Stimulated activated CD4-positive, alpha-beta T cell treated with anti-CD3 and anti-CD28 coated beads, Interleukin-4, amount 100 ng/mL, for 24 hours (primary cell): Measurements from ENCODE around the gene MKRN1.
A peak's percentile ranks its signal among the peaks of the same experiment; 100 is the strongest.

Experiments
- DNase-seq: peaks from one replicate; pipeline ENCODE4 v3.0.0-alpha.2; 2020

The MKRN1 gene

DNA sequence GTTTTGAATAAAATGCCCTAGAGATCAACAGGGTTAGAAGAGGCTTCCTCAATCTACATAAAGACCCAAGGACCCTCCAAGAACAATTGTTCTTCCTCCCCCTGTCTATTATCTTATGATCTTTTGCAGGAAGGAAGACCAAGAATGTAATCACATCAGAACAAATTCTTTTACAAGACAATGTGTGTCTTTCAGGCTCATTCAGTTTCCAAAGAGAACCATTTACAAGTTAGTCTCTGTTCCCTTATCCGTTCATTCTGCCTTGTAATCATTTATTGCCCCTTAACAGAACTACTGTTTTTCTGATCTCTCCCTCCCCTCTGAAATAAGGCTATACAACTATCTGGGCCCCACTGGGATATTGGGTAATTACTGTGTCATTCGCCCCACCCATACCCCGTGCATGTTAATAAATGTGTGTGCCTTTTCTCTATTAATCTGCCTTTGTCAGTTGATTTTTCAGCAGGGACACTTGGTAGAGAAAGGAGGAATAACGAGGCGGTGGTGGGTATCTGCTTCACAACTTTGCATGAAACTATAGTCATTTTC is 5.7 kb upstream of the MKRN1 start:
- no peak for DNase-seq

DNA sequence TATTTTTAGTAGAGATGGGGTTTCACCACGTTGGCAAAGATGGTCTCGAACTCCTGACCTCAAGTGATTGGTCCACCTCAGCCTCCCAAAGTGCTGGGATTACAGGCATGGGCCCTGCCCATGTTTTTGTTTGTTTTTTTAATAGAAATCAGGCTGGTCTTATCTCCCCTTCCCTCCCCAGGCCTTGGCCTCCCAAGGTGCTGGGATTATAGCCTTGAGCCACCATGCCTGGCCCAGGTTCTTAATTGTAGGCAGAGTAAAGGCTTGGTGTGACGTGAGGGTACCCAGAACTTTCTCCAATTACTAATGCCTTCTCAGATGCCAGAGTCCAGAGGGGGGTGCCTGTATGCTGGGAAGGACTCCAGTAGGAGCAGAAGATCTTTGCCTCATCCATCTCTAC is 5.2 kb upstream of the MKRN1 start:
- DNase-seq: no peak

DNA sequence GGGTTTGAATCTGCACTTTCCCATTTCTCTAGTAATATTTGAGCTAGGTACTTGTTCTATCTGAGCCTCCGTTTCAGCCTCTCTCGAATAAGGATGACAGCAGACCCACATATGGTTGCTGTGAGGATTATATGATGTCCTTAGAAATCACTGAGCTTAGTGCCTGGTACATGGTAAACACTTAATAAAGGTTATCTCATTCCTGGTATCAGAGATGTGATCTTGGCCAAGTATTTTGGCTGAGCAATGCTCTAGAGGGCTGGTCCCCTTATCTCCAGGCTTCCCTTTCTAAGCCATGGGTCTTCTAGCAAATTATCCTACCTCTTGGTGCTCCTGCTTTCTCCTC is 407 bp upstream of the MKRN1 start:
- no peak for DNase-seq

DNA sequence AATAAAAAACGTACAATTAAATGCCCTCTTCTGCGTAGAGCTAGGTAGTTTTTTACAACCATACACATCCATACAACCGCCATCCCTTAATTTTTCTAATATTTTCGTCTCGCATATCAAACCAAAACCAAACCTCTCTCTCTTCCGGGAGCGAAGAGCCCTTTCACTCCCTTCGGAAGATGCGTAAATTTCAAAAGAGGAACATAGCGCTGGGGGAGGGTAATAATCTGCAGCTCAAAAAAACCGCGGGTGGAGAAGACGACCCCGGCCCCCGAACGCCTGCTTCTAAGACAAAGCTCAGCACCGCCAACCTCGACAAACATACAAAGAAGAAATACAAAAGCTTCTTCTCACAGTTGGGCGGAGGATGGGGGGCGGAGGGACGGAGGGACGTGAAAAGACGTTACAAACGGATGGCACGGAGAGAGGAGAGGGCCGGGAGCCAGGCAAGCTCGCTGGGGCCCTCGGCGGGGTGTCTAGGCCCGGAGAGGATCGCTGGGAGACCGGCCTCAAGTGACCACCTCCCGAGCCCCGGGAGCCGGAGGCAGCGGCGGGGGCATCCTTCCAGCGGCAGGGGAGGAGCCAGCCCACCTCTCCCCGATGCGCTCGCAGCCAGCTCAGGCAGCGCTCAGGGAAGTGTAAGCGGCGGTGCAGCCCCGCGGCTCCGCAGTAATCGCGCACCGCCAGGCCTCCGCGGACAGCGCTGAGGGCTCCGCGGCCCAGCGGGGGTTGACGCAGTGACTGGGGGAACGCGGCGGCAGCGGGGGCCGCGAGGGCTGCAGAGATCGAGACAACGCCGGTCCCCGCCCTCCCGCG is 851 bp downstream of the MKRN1 start:
- DNase-seq: peak; percentile 34

DNA sequence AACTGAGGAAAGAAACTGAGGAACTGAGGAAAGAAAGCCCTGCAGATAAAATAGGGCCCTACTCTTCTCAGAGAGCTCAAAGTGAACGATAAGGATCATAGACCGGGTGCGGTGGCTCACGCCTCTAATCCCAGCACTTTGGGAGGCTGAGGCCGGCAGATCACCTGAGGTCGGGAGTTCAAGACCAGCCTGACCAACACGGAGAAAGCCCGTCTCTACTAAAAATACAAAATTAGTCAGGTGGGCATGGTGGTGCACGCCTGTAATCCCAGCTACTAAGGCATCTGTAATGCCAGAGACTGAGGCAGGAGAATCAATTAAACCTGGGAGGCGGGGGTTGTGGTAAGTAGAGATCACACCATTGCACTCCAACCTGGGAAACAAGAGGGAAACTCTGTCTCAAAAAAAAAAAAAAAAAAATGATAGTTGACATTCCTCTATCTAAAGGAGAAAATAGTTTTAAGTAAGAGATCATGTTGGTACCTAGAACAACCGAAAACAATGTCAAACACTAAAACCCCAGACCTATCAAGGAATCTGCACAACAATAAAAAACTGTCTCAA is 2.5 kb downstream of the MKRN1 start:
- DNase-seq: no peak

DNA sequence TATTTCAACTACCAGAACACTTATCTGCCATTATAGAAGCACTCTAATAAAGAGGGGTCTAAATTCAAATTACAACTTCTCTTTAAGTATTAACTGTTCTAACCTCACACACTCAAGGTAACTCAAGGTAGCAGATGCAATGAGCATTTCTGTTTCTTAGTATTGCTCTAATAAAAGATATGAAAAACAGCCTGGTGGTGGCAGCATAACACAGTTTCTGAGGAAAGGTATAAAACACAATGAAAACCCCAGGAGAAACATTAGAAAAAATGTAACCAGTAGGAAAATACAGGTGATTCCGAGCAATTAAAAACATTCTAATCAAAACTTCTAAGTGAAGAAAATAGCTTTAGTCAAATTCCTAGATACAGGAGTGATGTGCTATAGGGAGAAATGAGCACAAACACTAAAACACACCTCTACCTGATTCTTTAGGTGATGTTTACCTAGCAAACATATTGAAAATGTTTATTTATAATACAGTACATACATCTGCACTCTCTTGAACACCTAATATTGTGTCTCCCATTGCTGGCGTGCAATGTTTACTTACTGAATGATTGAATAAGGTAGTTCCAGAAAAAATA is 3.5 kb downstream of the MKRN1 start:
- DNase-seq: peak; percentile 57

DNA sequence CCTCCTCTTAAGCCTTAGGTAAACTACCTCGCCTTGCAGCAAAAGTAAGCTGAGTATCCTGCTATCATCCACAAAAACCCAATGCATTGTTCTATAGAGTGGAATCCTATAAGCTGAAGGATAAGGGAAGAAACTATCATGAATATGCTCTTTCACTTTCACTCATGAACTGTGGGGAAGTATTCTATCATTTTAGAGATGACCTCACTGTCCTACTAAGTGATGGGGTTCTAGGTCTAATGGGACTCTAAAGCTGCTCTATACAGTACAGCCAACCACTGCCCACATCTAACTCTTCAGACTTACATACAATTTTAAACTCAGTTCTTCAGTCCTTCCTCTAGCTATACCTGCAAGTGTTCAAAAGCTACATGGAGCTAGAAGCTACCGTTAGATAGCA is 16.2 kb downstream of the MKRN1 start:
- DNase-seq: no peak

DNA sequence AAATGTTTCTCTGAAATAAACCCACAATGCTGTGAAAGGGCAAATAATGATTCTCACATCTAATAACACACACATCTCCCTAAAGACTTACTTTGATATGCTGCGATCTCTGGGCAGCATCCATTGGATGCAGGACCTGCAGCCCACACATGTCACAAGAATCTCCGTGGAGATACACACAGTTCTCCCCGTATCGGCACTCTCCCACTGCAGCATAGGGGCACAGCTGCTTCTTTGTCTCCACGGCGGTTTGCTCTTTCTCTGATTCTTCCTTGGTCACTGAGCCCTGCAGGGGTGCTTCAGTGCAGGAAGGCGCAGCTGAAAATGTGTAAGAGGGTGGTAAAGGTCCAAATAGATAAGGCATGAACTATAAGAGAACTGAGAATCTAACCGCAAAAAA is 20.4 kb downstream of the MKRN1 start:
- DNase-seq: no peak

DNA sequence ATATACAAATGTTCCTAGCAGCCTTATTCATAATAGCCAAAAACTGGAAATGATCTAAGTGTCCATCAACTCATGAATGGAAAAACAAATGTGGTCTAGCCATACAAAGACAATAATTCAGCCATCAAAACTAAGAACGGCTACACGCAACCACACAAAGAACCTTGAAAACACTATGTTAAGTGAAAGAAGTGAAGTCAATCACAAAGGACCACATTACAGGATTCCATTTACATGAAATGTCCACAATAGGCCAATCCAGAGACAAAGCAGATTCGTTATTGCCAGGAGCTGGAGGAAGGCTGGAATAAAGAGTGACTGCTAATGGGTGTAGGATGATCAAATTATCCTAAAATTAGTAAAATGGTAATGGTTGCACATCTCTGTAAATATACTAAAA is 21.1 kb downstream of the MKRN1 start:
- DNase-seq: no peak

DNA sequence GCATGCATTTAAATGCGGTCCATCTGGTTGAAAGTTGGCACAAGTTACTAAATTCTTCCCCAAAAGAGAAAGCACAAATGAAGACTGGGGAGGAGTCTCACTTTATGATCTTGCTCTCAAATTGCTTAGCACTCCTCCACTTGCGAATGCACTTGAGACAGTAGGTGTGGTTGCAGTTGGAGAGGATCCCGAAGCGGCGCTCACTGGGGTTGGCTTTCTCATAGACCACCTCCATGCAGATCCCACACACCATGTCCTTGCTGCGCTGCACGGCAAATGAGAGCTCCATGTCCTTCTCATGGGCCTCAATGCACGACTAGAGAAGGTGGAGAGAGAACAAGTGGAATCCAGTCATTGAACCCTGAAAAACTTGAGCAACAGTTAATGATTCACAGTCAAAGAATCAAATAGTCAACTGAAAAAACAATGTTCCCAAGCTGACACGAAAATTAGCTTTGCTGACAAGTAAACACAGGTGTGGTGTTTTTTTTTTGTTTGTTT is 22.7 kb downstream of the MKRN1 start:
- DNase-seq: no peak

DNA sequence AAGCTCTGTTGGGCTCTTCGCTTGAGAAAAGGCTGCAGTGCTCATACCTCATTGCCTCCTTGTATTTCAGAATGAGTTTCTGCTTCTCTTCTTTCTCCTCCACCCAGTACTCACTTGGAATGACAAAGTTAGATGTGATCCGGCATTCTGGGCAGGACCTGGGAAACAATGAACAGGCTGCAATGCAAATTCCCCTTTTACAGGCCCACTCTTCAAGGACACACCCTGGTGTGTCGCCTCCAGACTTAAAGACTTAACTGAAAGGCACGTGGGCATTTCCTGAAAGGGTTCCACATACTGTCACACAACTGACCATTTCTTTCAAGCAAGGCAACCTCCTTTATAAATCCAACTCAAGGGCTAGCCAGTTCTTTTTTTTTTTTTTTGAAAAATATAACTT is 23.6 kb downstream of the MKRN1 start:
- DNase-seq: no peak

DNA sequence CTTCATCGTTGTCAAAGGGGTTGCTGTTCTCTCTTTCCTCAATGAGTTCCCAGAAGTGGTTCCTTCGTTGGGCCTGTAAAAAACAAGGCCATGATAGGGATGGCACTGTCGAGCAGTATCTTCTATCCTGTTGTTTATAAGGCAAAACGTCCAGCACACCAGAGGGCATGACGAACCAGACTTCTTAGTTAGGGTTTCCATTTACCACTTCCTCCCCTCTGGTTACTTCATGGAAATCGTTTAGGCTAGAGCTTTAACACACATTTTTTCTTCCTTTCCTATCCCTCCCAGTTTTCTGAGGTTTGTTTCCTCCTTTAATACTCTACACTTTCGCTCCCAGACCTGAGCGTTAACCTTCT is 24.7 kb downstream of the MKRN1 start:
- DNase-seq: no peak

DNA sequence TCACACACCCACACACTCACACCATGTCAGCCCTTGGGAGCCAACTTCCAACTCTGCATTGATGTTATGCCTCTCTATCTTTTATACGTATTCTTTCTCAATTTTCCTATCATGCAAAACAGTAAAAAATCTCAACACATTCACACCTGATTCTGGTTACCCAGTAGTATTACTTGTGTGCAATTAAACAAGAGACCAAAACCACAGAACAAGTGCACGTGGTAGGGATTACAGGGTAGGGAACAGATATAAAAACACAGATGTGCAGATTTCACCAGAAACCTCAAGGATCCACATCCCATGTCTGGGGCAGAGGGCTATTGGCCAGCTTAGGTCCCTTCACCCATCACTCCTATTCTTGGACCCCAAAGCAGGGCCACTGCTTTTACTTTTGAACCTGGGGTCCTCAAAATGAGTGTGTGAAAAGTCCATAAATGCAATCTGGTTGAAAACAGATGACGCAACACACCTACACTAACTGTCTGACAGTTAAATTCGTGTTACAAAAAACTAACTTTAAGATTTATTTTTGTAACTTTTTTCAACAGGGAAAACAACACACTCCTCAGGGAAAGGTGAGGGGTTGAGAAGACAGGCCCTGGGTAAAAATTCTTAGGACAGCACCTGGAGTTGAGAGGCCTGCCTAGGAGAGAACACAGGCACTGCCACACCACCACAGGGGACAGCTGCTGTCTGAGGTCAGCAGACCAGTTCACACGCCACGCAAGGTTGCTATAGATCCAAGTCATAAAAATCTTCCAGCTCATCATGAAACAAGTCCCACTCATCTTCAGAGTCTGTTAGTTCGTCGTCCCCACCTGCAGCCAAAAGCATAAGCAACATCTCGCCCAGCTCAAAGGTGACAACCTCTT is 25.3 kb downstream of the MKRN1 start:
- DNase-seq: peak; percentile 4

DNA sequence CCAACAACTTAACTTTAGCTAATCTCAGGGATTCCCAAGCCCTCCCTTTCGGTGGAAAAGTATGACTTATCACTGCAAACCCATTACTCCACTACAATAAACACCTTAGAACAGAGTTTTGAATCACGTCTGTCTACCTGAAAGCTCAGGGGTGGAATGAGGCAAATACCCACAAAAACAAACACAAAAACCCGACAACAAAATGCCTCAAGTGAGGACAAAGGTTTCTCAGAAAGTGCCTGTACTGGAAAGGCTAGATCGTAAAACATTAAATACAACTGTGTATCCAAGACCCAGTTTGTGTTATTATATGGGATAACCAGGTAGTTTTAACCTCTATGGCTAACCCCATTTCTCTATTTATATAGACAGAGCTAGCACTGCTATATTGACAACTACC is 26.0 kb downstream of the MKRN1 start:
- DNase-seq: no peak

DNA sequence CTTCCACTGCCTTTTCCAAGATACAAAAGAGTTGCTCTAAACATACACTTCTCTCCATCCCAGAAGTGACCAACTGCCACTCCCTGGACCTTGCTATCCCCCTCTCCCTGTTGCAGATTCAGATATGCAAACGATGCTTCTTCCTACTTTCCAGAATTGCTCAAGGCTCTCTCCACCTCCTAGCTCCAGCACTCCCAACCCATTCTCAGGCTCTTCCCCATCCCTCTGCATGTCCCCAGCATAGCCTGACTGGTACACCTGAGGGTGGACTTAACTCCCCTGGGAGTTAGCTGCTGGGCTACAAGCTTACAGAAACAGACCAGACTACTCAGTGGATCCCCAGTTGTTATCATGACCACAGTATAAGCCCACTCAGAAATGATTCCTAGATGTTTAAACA is 27.6 kb downstream of the MKRN1 start:
- DNase-seq: no peak

DNA sequence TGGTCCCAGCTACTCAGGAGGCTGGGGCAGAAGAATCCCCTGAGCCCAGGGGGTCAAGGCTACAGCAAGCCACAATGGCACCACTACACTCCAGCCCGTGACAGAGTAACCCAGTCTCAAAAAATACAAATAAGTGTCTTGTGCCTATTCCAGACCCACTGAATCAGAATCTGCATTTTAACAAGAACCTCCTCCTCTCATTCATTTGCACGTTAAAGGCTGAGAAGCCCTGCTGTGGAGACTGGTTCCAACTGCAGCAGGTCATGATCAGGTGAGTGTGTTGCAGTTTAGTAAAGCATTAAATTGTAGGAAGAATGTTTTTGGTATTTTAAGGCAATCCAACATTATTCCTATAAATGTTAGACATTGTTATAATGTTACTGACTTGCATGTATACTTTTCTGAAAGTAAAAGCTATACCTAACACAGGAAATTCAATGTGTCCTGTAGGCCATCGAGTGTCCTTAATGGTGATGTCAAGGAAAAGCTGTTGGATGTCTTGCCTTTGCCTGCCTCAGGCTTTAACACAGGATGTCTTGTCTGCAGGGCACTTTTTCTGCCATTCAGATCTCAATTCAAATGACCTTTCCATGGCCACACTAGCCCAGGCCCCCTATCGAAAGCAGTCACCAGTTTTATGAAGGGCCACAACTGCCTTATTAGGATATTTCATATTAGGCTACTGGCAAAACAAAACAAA is 30.4 kb downstream of the MKRN1 start:
- DNase-seq: no peak

DNA sequence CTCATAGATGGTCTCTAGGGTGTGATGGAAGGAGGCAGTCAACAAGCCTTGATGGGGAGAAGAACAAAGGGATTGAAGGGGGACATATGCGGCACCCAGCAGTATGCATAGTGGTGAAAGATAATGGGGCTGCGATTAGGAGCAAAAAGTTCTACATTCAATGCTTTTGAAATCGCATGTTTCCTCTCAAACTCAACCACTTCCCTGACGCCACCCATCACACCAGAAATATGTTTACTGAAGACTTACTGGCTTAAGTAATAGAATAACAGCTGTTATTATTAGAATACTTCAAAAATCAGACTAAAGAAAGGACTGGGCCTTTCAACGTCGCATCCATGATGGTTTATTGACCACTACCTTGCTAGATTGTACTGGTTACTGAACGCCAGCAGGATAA is 31.5 kb downstream of the MKRN1 start:
- DNase-seq: no peak

DNA sequence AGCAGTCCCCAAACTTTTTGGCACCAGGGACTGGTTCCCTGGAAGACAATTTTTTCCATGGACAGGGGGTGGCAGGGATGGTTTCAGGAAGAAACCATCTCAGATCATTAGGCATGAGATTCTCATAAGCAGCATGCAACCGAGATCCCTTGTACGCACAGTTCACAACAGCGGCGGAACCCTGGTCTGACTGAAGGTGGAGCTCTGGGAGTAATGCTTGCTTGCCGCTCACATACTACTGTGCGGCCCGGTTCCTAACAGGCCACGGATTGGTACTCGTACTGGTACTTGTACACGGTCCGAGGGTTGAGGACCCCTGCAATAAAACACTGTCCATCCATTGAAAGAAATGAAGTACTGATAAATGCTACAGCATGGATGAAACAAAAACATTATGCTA is 32.8 kb downstream of the MKRN1 start:
- DNase-seq: no peak

DNA sequence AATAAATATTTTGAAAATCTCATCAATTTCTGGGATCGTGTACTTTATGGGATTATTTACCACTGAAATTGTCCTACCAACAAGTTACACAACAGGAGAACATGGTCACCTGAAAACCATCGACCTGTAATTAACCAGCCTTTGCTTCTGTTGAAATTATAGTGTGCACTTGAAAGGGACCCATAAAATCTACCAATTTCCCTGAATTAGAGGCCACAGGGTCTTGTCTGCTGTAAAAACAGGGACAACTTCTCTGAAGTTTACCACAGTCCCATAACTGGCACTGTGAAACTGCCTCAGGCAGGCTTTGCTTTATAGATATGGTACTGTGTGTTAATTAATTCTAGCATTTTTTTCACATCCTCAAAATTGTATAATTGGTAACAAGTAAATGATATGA is 37.8 kb downstream of the MKRN1 start:
- DNase-seq: no peak

DNA sequence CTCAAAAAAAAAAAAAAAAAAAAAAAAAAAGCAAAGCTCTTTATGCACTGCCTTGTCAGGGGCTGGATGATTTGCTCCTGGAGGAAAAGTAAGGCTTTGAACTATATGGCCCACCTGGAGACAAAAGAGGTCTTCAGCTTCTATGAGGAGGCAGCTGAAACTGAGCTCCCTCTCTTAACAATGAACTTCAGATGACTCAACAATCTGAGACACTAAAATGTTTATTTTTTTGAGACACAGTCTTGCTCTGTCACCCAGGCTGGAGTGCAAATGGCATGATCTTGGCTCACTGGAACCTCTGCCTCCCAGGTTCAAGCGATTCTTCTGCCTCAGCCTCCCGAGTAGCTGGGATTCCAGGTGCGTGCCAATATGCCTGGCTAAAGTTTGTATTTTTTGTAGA is 38.7 kb downstream of the MKRN1 start:
- DNase-seq: no peak

DNA sequence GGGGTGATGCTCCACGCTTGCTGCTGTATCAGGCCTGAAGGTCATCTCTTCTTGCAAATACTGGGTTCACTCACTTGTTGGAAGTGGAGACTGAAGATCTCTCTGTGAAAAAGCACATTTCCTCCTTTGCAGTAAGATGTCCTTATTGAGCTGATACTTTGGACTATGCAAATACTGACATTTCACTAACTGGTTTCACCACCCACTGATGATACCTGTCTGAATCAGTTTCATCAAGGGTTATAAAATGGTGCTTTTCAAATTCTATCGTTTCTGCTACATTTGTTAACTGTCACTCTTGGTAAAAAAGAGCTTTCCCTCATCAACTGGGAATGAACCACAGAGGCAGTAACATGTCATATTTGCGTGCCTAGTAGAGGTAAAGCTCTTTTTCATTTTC is 39.9 kb downstream of the MKRN1 start:
- DNase-seq: no peak

DNA sequence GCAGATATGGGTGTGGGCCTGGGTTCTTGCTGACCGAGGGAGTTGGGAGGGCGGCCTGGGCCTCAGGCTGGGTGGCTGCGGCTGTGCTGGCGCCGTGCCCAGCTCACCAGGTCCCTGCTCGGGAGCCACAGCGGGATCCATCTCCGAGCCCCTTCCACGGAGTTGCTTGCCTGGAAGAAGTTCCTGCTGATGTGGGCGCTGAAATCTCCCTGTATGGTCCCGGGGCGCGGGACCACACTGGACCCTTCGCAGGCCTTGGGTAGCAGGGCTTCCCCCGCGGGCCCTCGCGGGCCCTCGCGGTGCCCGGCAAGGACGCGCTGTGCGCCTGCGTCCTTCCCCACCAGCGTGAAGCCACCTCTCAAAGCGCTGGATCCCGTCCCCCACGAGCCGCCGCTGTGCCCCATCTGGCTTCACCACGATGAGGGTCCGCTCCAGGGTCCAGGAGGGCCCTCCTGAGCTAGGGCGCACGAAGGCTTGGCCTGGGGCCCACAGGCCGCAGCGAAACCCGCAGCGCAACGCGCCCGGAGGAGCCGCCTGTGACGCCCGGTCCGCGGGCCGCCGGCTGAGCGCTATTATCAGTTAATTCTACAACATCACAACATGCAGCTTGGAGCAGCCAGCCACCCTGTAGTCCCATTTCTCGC is 43.9 kb downstream of the MKRN1 start:
- no peak for DNase-seq
